SU-DHL-6 (cell line): ENCODE results near the gene GHRH.

Experiments used
- H2AFZ ChIP-seq: fragments of 200-600 bp; sonication (generic); 2 replicates; pipeline ENCODE4 v1.6.1; 2014; ENCODE audit warnings: low read depth, mild to moderate bottlenecking, moderate library complexity, mixed read lengths, antibody characterized with exemption, low read length; ENCODE audit not compliant: severe bottlenecking
- H3F3A ChIP-seq: fragments of 200-600 bp; shearing (Covaris generic); 2 replicates; pipeline ENCODE4 v1.6.0; 2016; ENCODE audit warnings: antibody characterized with exemption, mild to moderate bottlenecking; ENCODE audit not compliant: insufficient read depth
- H3K27ac ChIP-seq: fragments of 200-600 bp; sonication (generic); 2 replicates; pipeline ENCODE4 v1.5.1; 2016; ENCODE audit warnings: low read depth, mild to moderate bottlenecking, low read length, moderate library complexity, mixed read lengths
- H3K27me3 ChIP-seq: fragments of 200-600 bp; sonication (generic), shearing (Covaris generic); 2 replicates; pipeline ENCODE4 v1.6.0; 2014; ENCODE audit warnings: mild to moderate bottlenecking, low read length
- H3K36me3 ChIP-seq: fragments of 200-600 bp; sonication (generic); 2 replicates; pipeline ENCODE4 v1.6.1; 2014; ENCODE audit warnings: mild to moderate bottlenecking, low read length, mixed read lengths
- H3K4me2 ChIP-seq: fragments of 300-600, 200-600 bp; shearing (Covaris generic), sonication (generic); 2 replicates; pipeline ENCODE4 v1.6.0; 2014; ENCODE audit warnings: low read length, low read depth, mild to moderate bottlenecking; ENCODE audit not compliant: poor library complexity, severe bottlenecking
- H3K4me3 ChIP-seq: fragments of 200-600 bp; sonication (generic); 2 replicates; pipeline ENCODE4 v1.5.1; 2014; ENCODE audit warnings: antibody characterized with exemption, low read length, mild to moderate bottlenecking, mixed read lengths; ENCODE audit not compliant: insufficient read depth, poor library complexity, severe bottlenecking
- H3K79me2 ChIP-seq: fragments of 200-600 bp; sonication (generic); 2 replicates; pipeline ENCODE4 v1.6.1; 2014; ENCODE audit warnings: mild to moderate bottlenecking, low read length, moderate library complexity; ENCODE audit not compliant: insufficient read depth
- H3K9ac ChIP-seq: fragments of 200-600 bp; sonication (generic); 2 replicates; pipeline ENCODE4 v1.7.0; 2014; ENCODE audit warnings: mild to moderate bottlenecking, low read length
- H3K9me2 ChIP-seq: fragments of 200-600 bp; sonication (generic); replicated peaks from 2 replicates; pipeline ENCODE4 v1.6.1; 2014; ENCODE audit warnings: low read length; ENCODE audit not compliant: insufficient read depth
- H3K9me3 ChIP-seq: fragments of 200-600 bp; sonication (generic); 2 replicates; pipeline ENCODE4 v1.6.1; 2014; ENCODE audit warnings: low read length, mixed read lengths; ENCODE audit not compliant: insufficient read depth
- H4K20me1 ChIP-seq: fragments of 200-600 bp; sonication (generic); 2 replicates; pipeline ENCODE4 v1.6.1; 2014; ENCODE audit warnings: low read depth, mild to moderate bottlenecking, antibody characterized with exemption, low read length, moderate library complexity, mixed read lengths
- CTCF ChIP-seq: fragments of 200-600 bp; sonication (generic); IDR thresholded peaks from one replicate; pipeline ENCODE4 v1.5.1; 2017; ENCODE audit warnings: antibody characterized with exemption, mild to moderate bottlenecking, low read length, moderate library complexity; ENCODE audit not compliant: insufficient read depth, poor library complexity, severe bottlenecking
- EZH2phosphoT487 ChIP-seq: fragments of 200-600 bp; sonication (generic), shearing (Covaris generic); conservative IDR thresholded peaks from 2 replicates; pipeline ENCODE4 v1.6.1; 2018; ENCODE audit warnings: mild to moderate bottlenecking, antibody characterized with exemption, low read length, moderate library complexity, mixed read lengths

Gene GHRH

GRCh38 chr20:37294262-37294981 is 32.8 kb upstream of the GHRH start:
- no peaks in the 10 kb centered on the region for H3K9me3 ChIP-seq
- H3K36me3 ChIP-seq = peaks cover 5% of the 10 kb centered on the region; the same call in 1 of the 2 replicates
- no peak overlapping the region for H3K27ac ChIP-seq
- no peak overlapping the region for H2AFZ ChIP-seq
- H3K4me3 ChIP-seq = no peak overlapping the region
- H4K20me1 ChIP-seq = no peaks in the 10 kb centered on the region
- no peaks in the 10 kb centered on the region for H3F3A ChIP-seq
- TF ChIP-seq CTCF = no peak
- TF ChIP-seq EZH2phosphoT487 = no peak
- H3K4me2 ChIP-seq = no peak overlapping the region
- no peak overlapping the region for H3K9ac ChIP-seq
- no peaks in the 10 kb centered on the region for H3K27me3 ChIP-seq
- no peaks in the 10 kb centered on the region for H3K9me2 ChIP-seq
- peaks cover 92% of the 10 kb centered on the region for H3K79me2 ChIP-seq

- H3F3A ChIP-seq = 0 out of 2 replicates have a peak, but pooled peaks cover 4% of the 10 kb centered on the region
- H4K20me1 ChIP-seq = no peaks in the 10 kb centered on the region
- no peak overlapping the region for H3K4me2 ChIP-seq
- no peaks in the 10 kb centered on the region for H3K9me2 ChIP-seq
- peaks cover 5% of the 10 kb centered on the region; the same call in 1 of the 2 replicates for H3K36me3 ChIP-seq
- no peak overlapping the region for H3K27ac ChIP-seq
- H2AFZ ChIP-seq = no peak overlapping the region
- no peaks in the 10 kb centered on the region for H3K27me3 ChIP-seq
- H3K9me3 ChIP-seq = no peaks in the 10 kb centered on the region
- H3K4me3 ChIP-seq = no peak overlapping the region
- TF ChIP-seq CTCF (no peak), EZH2phosphoT487 (no peak)
- H3K79me2 ChIP-seq = peaks cover 85% of the 10 kb centered on the region
- H3K9ac ChIP-seq = no peak overlapping the region
These were observed 31.8 kb upstream of the GHRH start for GRCh38 chr20:37293301-37293943.

- no peaks in the 10 kb centered on the region for H3K9me2 ChIP-seq
- peaks cover 70% of the 10 kb centered on the region for H3K79me2 ChIP-seq
- no peak overlapping the region for H3K9ac ChIP-seq
- no peaks in the 10 kb centered on the region for H4K20me1 ChIP-seq
- H3F3A ChIP-seq = 0 out of 2 replicates have a peak, but pooled peaks cover 5% of the 10 kb centered on the region
- H2AFZ ChIP-seq = no peak overlapping the region
- no peaks in the 10 kb centered on the region for H3K27me3 ChIP-seq
- peaks cover 5% of the 10 kb centered on the region; the same call in 1 of the 2 replicates for H3K36me3 ChIP-seq
- H3K4me2 ChIP-seq = peak overlapping the region; percentile 81
- no peak overlapping the region for H3K4me3 ChIP-seq
- H3K9me3 ChIP-seq = no peaks in the 10 kb centered on the region
- TF ChIP-seq EZH2phosphoT487 (no peak), CTCF (no peak)
- no peak overlapping the region for H3K27ac ChIP-seq
These were observed 30.1 kb upstream of the GHRH start for GRCh38 chr20:37291724-37292126.
